IPS DF 6.9 (cell line): ENCODE data around the gene LKAAEAR1.

Experiments
- DNase-seq: peaks from one replicate; pipeline ENCODE4 v3.0.0-alpha.2; 2013; ENCODE audit warnings: low read depth, low spot score
- H3K27ac ChIP-seq: one replicate; pipeline ENCODE4 v1.5.1; 2013; ENCODE audit warnings: low read length, control low read depth
- H3K27me3 ChIP-seq: 2 replicates; pipeline ENCODE4 v1.6.1; 2013; ENCODE audit warnings: mild to moderate bottlenecking, low read length; ENCODE audit not compliant: control insufficient read depth, insufficient read depth
- H3K36me3 ChIP-seq: 2 replicates; pipeline ENCODE4 v1.6.1; 2013; ENCODE audit warnings: low read length; ENCODE audit not compliant: control insufficient read depth, insufficient read depth
- H3K4me1 ChIP-seq: 2 replicates; pipeline ENCODE4 v1.6.1; 2013; ENCODE audit warnings: low read length; ENCODE audit not compliant: control insufficient read depth, insufficient read depth
- H3K4me3 ChIP-seq: 2 replicates; pipeline ENCODE4 v1.5.1; 2013; ENCODE audit warnings: mild to moderate bottlenecking, low read length
- H3K9me3 ChIP-seq: 2 replicates; pipeline ENCODE4 v1.6.1; 2013; ENCODE audit warnings: low read length, inconsistent platforms; ENCODE audit not compliant: control insufficient read depth, insufficient read depth
- WGBS: extraction: QIAGEN DNeasy Blood & Tissue Kit; methylation state at CpG from one replicate; pipeline ENCODE4 v1.1.7; 2013; ENCODE audit warnings: mixed read lengths, missing lambda C conversion rate; ENCODE audit not compliant: insufficient read length, insufficient coverage; 5-methylcytosine and 5-hydroxymethylcytosine counted together

Gene LKAAEAR1

DNA sequence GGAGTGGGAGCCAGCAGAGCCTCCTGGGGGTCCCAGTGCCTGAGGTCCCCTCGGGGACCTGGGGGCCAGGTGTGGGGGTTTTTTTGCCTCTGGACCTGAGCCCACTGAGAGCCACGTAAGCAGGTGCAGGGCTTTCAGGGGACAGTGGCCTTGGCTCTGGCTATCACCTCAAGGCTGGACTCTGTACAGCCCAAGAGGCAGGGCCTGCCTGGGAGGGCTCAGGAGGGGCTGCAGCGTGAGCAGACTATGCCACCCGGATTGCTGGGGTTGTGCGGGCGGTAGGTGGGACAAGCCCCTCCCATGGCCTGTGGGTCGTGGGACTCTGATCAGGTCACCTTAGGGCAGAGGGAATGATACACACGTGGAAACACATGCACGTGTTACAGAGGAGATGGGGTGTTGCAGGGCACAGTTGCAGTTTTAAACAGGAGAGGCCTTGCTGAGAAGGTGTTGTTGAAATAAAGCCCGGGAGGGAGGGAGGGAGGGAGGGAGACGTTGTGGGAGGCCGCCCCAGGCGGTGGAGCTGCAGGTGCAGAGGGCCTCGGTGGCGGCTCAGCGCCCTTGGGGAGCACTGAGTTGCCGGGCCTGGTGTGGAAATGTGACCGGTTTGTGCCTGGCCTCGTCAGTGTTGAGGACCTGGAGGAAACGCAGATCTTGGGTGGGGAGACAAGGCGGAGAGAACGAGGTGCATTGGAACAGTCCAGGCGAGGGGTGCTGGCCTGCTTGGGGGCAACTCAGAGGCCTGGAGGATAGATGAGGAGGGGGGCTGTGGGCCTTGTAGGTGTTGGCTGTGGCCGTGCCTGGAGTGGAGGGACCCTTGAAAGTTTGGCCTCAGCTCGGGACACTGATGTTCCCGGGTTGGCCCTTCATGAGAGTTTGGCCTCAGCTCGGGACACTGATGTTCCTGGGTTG lies 18.9 kb downstream of the LKAAEAR1 start:
- DNase-seq = no peak
- Histone ChIP-seq H3K36me3 (no peaks in the 10 kb centered on the region), H3K27ac (no peak overlapping the region), H3K4me1 (peaks cover 10% of the 10 kb centered on the region), H3K27me3 (no peaks in the 10 kb centered on the region), H3K4me3 (no peak overlapping the region), H3K9me3 (no peaks in the 10 kb centered on the region)
- no CpG with 5 or more reads among the region's 27 CpGs for WGBS

DNA sequence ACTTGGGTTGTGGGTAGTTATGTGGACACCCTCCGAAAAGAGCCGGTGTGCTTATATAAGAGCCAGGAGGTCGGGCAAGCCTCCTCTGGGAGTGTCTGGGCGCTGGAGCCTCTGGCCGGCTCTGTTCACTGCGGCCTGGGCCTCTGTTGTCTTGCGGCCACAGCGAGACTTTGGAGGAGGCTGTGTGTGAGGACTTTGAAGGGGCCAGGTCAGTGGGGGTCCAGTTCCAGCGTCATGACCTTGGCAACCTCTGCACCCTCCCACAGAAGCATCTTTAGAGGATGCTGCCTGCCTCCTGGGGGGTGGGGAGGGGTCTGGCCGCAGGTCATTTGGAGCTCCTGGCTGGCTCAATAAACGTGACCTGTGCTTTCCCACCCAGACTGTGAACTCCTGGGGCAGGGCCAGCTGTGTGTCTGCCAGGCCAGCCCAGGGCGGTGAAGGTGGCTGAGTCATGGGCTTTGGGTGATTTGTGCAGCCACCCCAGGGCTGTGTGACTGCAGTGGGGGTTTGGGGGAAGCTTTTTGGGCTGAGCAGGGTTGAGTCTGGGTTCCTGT lies 20.0 kb downstream of the LKAAEAR1 start:
- Histone ChIP-seq H3K27ac (no peak overlapping the region), H3K4me1 (peaks cover 5% of the 10 kb centered on the region), H3K27me3 (no peaks in the 10 kb centered on the region), H3K4me3 (no peak overlapping the region), H3K9me3 (no peaks in the 10 kb centered on the region), H3K36me3 (no peaks in the 10 kb centered on the region)
- no peak for DNase-seq
- WGBS = no CpG with 5 or more reads among the region's 12 CpGs

DNA sequence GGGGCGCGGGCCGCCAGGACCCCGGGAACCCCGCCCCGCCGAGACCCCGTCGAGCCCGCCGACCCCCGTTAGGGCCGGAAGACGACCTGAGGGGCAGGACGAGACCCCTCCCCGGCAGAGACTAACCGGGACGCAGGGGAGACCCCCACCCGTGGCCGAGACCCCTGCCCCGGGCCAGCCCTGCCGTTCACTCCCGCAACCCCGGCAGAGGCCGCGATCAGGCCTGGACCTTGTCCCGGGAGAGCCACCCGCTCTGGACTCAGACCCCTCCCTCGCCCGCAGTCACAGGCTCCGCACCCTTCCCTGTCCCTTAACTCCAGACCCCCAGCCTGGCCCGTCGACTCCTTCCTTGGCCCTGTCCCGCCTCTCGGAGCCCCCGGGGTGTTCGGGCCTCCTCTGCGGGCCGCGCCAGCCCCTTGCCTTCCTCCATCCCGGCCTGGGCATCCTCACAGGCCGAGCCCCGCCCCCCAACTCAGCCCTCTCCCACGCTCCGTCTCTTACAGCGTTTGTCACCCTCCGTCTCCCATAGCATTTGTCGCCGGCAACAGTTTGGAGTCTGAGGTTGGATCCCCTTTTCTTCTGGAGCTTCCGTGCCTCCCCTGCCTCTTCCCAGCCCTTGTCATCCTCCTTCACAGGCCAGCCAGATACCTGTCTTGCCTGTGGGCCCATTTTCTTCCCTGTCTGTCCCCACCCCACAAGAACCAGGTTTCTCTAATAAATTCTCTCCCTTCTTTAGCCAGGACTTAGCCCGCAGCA lies 20.6 kb downstream of the LKAAEAR1 start:
- no peaks in the 10 kb centered on the region for H3K27me3 ChIP-seq
- no CpG with 5 or more reads among the region's 51 CpGs for WGBS
- H3K4me3 ChIP-seq = peak overlapping the region; percentile 64
- peaks cover 4% of the 10 kb centered on the region for H3K4me1 ChIP-seq
- no peak for DNase-seq
- no peaks in the 10 kb centered on the region for H3K36me3 ChIP-seq
- no peaks in the 10 kb centered on the region for H3K9me3 ChIP-seq
- no peak overlapping the region for H3K27ac ChIP-seq

DNA sequence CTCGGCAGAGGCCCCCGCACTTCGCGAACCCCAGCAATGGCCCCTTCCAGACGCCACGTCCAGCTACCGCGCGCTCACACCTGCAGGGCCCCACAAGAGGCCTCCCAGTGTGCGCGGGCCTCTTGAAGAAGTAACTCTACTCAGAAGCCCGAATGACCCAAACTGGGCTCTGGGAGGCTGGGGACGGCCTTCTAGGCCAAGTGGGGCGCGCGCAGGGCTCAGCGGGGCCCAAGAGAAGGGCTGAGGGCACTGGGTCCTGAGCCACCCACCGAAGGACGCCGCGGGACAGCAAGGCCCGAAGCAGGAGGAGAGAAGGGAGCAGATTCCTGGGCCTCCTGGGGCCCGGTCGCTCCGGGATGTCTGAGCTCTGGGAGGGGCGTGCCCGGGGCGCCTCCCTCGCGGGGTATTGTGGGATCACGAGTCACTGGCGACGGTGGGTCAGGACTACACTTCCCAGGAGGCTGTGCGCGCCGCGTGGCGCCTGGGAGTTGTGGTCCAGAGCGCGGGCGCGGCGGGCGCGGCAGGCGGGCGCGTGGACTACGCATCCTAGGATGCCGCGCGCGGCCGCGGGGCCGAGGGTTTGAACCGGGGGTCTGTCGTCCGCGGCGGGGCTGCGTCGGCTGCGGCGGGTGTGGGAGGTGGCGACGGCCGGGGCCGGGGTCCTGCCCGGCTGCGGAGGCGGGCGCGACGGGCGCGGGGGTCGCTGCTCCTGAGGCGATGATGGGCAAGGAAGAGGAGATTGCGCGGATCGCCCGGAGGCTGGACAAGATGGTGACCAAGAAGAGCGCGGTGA lies 21.4 kb downstream of the LKAAEAR1 start, which contains the start of gene TCEA2:
Gene TCEA2 (plus strand): TSS at position 603 of the 793 bp plus-strand sequence. CDS start 115 bp downstream, at position 718.
- H3K4me3 ChIP-seq = peak within 1 kb of the TSS; percentile 64
- peak; percentile 88 for DNase-seq
- no peaks in the 10 kb centered on the region for H3K36me3 ChIP-seq
- no peaks in the 10 kb centered on the region for H3K9me3 ChIP-seq
- H3K4me1 ChIP-seq = peaks cover 2% of the 10 kb centered on the region; the same call in 1 of the 2 replicates
- no peak within 1 kb of the TSS for H3K27ac ChIP-seq
- no CpG with 5 or more reads among the region's 85 CpGs for WGBS
- H3K27me3 ChIP-seq = no peaks in the 10 kb centered on the region

DNA sequence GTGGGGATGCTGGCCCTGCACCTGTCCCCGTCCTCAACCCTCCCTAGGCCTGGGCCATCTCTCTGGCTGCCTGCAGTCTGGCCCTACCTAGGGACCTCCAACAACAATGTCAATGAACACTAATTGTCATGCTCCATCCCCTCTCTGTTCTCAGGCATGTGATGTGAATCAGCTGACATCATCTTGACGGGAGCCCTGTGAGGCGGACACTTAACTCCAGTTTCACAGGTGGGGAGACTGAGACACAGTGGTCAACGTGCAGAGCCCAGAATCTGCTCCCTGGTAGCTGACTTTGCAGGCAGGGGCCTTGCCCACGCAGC lies 22.0 kb downstream of the LKAAEAR1 start:
- Histone ChIP-seq H3K27ac (no peak overlapping the region), H3K4me3 (no peak overlapping the region; the same call in 1 of the 2 replicates), H3K36me3 (no peaks in the 10 kb centered on the region), H3K27me3 (no peaks in the 10 kb centered on the region), H3K9me3 (no peaks in the 10 kb centered on the region), H3K4me1 (peaks cover 4% of the 10 kb centered on the region)
- no CpG with 5 or more reads among the region's 5 CpGs for WGBS
- no peak for DNase-seq

- WGBS = no CpG with 5 or more reads among the region's 12 CpGs
- DNase-seq = no peak
- Histone ChIP-seq H3K27me3 (no peaks in the 10 kb centered on the region), H3K36me3 (no peaks in the 10 kb centered on the region), H3K9me3 (no peaks in the 10 kb centered on the region), H3K4me1 (peaks cover 6% of the 10 kb centered on the region), H3K27ac (no peak overlapping the region), H3K4me3 (no peak overlapping the region)
These were observed 25.7 kb downstream of the LKAAEAR1 start for GRCh38 chr20:64058536-64058935.

DNA sequence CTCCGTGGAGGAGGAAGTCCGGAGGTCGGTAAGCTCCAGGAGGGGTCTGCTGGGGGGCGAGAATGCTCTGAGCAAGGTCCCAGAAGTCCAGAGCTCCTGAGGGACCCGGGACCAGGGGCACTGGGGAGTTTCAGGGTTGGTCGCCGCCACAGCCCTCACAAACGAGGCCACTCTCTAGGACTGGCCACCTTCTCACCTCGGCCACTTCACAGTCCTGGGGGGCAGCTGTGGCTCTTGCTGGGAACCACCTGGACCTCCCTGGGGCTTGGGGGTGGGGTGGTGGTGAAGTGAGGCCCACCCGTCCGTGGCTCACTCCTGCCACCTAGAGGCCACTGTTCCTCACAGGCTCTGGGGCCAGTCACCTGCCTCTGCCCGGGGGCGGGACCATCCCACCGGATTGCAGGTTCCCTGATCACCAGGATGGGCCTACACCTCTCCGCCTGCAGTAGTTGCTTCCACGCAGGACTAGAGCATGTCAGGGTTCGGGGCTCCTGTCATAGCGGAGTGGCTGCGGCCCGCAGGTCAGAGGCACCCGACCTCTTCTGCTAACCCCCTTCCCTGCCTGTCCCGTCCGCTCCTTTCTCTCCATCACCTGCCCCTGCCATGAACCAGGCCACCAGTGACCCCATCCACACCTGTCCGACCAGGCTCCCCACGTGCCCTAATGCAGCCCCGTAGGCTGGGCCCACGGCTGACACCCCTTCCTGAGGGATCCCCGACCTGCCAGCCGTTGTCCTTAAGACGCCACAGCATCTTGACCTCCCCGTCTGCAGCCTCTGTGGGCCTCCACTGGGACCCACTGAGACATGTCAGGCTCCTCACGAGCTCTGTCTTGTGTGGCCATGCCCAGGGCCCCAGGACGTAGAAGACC lies 26.3 kb downstream of the LKAAEAR1 start:
- DNase-seq = no peak
- WGBS = no CpG with 5 or more reads among the region's 33 CpGs

GRCh38 chr20:64056889-64057627 lies 27.1 kb downstream of the LKAAEAR1 start:
- WGBS = no CpG with 5 or more reads among the region's 39 CpGs
- H3K27me3 ChIP-seq = no peaks in the 10 kb centered on the region
- peaks cover 6% of the 10 kb centered on the region for H3K4me1 ChIP-seq
- no peak for DNase-seq
- H3K4me3 ChIP-seq = no peak overlapping the region
- H3K9me3 ChIP-seq = no peaks in the 10 kb centered on the region
- no peak overlapping the region for H3K27ac ChIP-seq
- no peaks in the 10 kb centered on the region for H3K36me3 ChIP-seq

More for the DNA sequence above, 26.3 kb downstream of the LKAAEAR1 start:
- Histone ChIP-seq H3K4me3 (no peak overlapping the region), H3K4me1 (peaks cover 6% of the 10 kb centered on the region), H3K27ac (no peak overlapping the region), H3K27me3 (no peaks in the 10 kb centered on the region), H3K36me3 (no peaks in the 10 kb centered on the region), H3K9me3 (no peaks in the 10 kb centered on the region)

- no peak overlapping the region for H3K4me3 ChIP-seq
- H3K4me1 ChIP-seq = peaks cover 6% of the 10 kb centered on the region; the same call in 1 of the 2 replicates
- H3K27me3 ChIP-seq = no peaks in the 10 kb centered on the region
- no peak for DNase-seq
- H3K9me3 ChIP-seq = no peaks in the 10 kb centered on the region
- H3K36me3 ChIP-seq = no peaks in the 10 kb centered on the region
- no CpG with 5 or more reads among the region's 7 CpGs for WGBS
- no peak overlapping the region for H3K27ac ChIP-seq
These were observed 27.6 kb downstream of the LKAAEAR1 start for GRCh38 chr20:64056639-64056888.
